Measurements from ENCODE around the gene TMEM185B.

The TMEM185B gene

GRCh38 chr2:120231564-120231973 lies 8.4 kb upstream of the TMEM185B start:
- no peaks in the 10 kb centered on the region for H3K27me3 ChIP-seq (ENCODE audit: low read length)
- no peak overlapping the region for H3K4me3 ChIP-seq (ENCODE audit: insufficient read depth, low read length, poor library complexity, severe bottlenecking)
- H3K4me2 ChIP-seq (ENCODE audit: low read depth, low read length, poor library complexity, severe bottlenecking), result no peak overlapping the region
- no peak overlapping the region for H3K27ac ChIP-seq (ENCODE audit: low read depth, low read length)
- no peaks in the 10 kb centered on the region for H3K9me2 ChIP-seq (replicated peaks; ENCODE audit: insufficient read depth, low read length)
- H2AFZ ChIP-seq (ENCODE audit: low read depth, low read length, severe bottlenecking), result no peak overlapping the region
- H3K9me3 ChIP-seq (ENCODE audit: insufficient read depth, low read length), result no peaks in the 10 kb centered on the region
- no peaks in the 10 kb centered on the region for H3F3A ChIP-seq (ENCODE audit: insufficient read depth)
- H3K9ac ChIP-seq (ENCODE audit: low read length), result no peak overlapping the region
- TF ChIP-seq EZH2phosphoT487 (conservative IDR thresholded peaks at IDR 0.05; ENCODE audit: low read length), result no peak
- no peak for TF ChIP-seq CTCF (IDR thresholded peaks at IDR 0.05; ENCODE audit: insufficient read depth, low read length, poor library complexity, severe bottlenecking)
- H4K20me1 ChIP-seq (ENCODE audit: low read depth, low read length), result no peaks in the 10 kb centered on the region
- no peaks in the 10 kb centered on the region for H3K79me2 ChIP-seq (ENCODE audit: insufficient read depth, low read length)
- H3K36me3 ChIP-seq (ENCODE audit: low read length), result no peaks in the 10 kb centered on the region

- no peak overlapping the region for H3K4me2 ChIP-seq (ENCODE audit: low read depth, low read length, poor library complexity, severe bottlenecking)
- H3K9me3 ChIP-seq (ENCODE audit: insufficient read depth, low read length), result no peaks in the 10 kb centered on the region
- no peaks in the 10 kb centered on the region for H4K20me1 ChIP-seq (ENCODE audit: low read depth, low read length)
Measured at GRCh38 chr2:120230515-120231471, 7.6 kb upstream of the TMEM185B start.

GRCh38 chr2:120229341-120229740 lies 6.1 kb upstream of the TMEM185B start:
- no peaks in the 10 kb centered on the region for H3K36me3 ChIP-seq (ENCODE audit: low read length)
- H3K9ac ChIP-seq (ENCODE audit: low read length), result no peak overlapping the region
- no peak for TF ChIP-seq EZH2phosphoT487 (conservative IDR thresholded peaks at IDR 0.05; ENCODE audit: low read length)
- TF ChIP-seq CTCF (IDR thresholded peaks at IDR 0.05; ENCODE audit: insufficient read depth, low read length, poor library complexity, severe bottlenecking), result no peak
- no peak overlapping the region for H3K4me3 ChIP-seq (ENCODE audit: insufficient read depth, low read length, poor library complexity, severe bottlenecking)
- H3K79me2 ChIP-seq (ENCODE audit: insufficient read depth, low read length), result no peaks in the 10 kb centered on the region
- no peak overlapping the region for H3K27ac ChIP-seq (ENCODE audit: low read depth, low read length)
- H3K9me2 ChIP-seq (replicated peaks; ENCODE audit: insufficient read depth, low read length), result no peaks in the 10 kb centered on the region
- no peaks in the 10 kb centered on the region for H3K27me3 ChIP-seq (ENCODE audit: low read length)
- H3K4me2 ChIP-seq (ENCODE audit: low read depth, low read length, poor library complexity, severe bottlenecking), result no peak overlapping the region
- no peak overlapping the region for H2AFZ ChIP-seq (ENCODE audit: low read depth, low read length, severe bottlenecking)
- no peaks in the 10 kb centered on the region for H3F3A ChIP-seq (ENCODE audit: insufficient read depth)
- no peaks in the 10 kb centered on the region for H4K20me1 ChIP-seq (ENCODE audit: low read depth, low read length)
- H3K9me3 ChIP-seq (ENCODE audit: insufficient read depth, low read length), result no peaks in the 10 kb centered on the region

More at GRCh38 chr2:120230515-120231471, 7.6 kb upstream of the TMEM185B start:
- Histone ChIP-seq H3K4me3 (ENCODE audit: insufficient read depth, low read length, poor library complexity, severe bottlenecking) (no peak overlapping the region), H3K79me2 (ENCODE audit: insufficient read depth, low read length) (no peaks in the 10 kb centered on the region), H3K9me2 (replicated peaks; ENCODE audit: insufficient read depth, low read length) (no peaks in the 10 kb centered on the region), H3K36me3 (ENCODE audit: low read length) (no peaks in the 10 kb centered on the region), H3F3A (ENCODE audit: insufficient read depth) (no peaks in the 10 kb centered on the region), H2AFZ (ENCODE audit: low read depth, low read length, severe bottlenecking) (no peak overlapping the region), H3K27ac (ENCODE audit: low read depth, low read length) (no peak overlapping the region), H3K9ac (ENCODE audit: low read length) (no peak overlapping the region), H3K27me3 (ENCODE audit: low read length) (no peaks in the 10 kb centered on the region)
- TF ChIP-seq EZH2phosphoT487 (conservative IDR thresholded peaks at IDR 0.05; ENCODE audit: low read length) (no peak), CTCF (IDR thresholded peaks at IDR 0.05; ENCODE audit: insufficient read depth, low read length, poor library complexity, severe bottlenecking) (no peak)
